ENCODE data around the gene PNO1. TPM values are rescaled to one million over a fixed set of nuclear protein-coding genes. Genes with fewer than 3 reads are reported as not detected.
"Not testable (repeated sequence)": the region's sequence is repeated elsewhere in the genome, so short reads cannot be mapped to it uniquely, and the experiment has no call there.

PNO1 gene
- total RNA-seq, 3 donors from 2014 or later (not counting 1 experiment from before 2014, with no cell fraction given), result 19.4 to 25.1 (median 25.0) TPM

GRCh38 chr2:68115965-68116364 is 41.7 kb upstream of the PNO1 start:
- H3K4me1 Mint-ChIP-seq, result peaks cover 23% of the 10 kb centered on the region in 2 donors
- no peaks in the 10 kb centered on the region for H3K36me3 Mint-ChIP-seq

GRCh38 chr2:68117922-68118321 is 39.8 kb upstream of the PNO1 start:
- H3K36me3 ChIP-seq (ENCODE audit: control insufficient read depth, insufficient read depth, low read length); intact Hi-C loops (cut with micrococcal nuclease); H3K27me3 ChIP-seq (ENCODE audit: control insufficient read depth, insufficient read depth, low read length); H3K9me3 ChIP-seq (ENCODE audit: control insufficient read depth, insufficient read depth, low read length); H3K27ac Mint-ChIP-seq; H3K4me3 Mint-ChIP-seq; H3K27me3 Mint-ChIP-seq (ENCODE audit: low read depth in 2 of 2); ATAC-seq; H3K9me3 Mint-ChIP-seq; H3K27ac ChIP-seq (ENCODE audit: low read length); H3K36me3 Mint-ChIP-seq; H3K4me3 ChIP-seq (ENCODE audit: low read length); DNase-seq: not testable (repeated sequence)
- 95% methylated on average over 2 of the region's 4 CpGs for WGBS (ENCODE audit: insufficient coverage)
- peaks cover 39 to 40% of the 10 kb centered on the region in 2 donors for H3K4me1 Mint-ChIP-seq
- H3K4me1 ChIP-seq (ENCODE audit: control insufficient read depth, insufficient read depth, low read length), result peaks cover 36% of the 10 kb centered on the region

More at GRCh38 chr2:68115965-68116364, 41.7 kb upstream of the PNO1 start:
- H3K27me3 Mint-ChIP-seq (ENCODE audit: low read depth in 2 of 2), result no peaks in the 10 kb centered on the region
- H3K9me3 ChIP-seq (ENCODE audit: control insufficient read depth, insufficient read depth, low read length), result no peaks in the 10 kb centered on the region
- H3K27ac Mint-ChIP-seq, result no peak overlapping the region
- H3K36me3 ChIP-seq (ENCODE audit: control insufficient read depth, insufficient read depth, low read length), result no peaks in the 10 kb centered on the region
- intact Hi-C loops (cut with micrococcal nuclease), result no loop called here
- 81% methylated on average over 3 of the region's 3 CpGs for WGBS (ENCODE audit: insufficient coverage)
- H3K4me1 ChIP-seq (ENCODE audit: control insufficient read depth, insufficient read depth, low read length), result peaks cover 22% of the 10 kb centered on the region
- H3K9me3 Mint-ChIP-seq, result no peaks in the 10 kb centered on the region
- H3K4me3 ChIP-seq (ENCODE audit: low read length), result no peak overlapping the region
- no peaks in the 10 kb centered on the region for H3K27me3 ChIP-seq (ENCODE audit: control insufficient read depth, insufficient read depth, low read length)
- H3K4me3 Mint-ChIP-seq, result no peak overlapping the region
- ATAC-seq (no peak), DNase-seq (no peak)
- H3K27ac ChIP-seq (ENCODE audit: low read length), result no peak overlapping the region
- TF ChIP-seq CTCF (IDR thresholded peaks at IDR 0.05), result no peak

GRCh38 chr2:68118816-68119215 is 38.9 kb upstream of the PNO1 start:
- intact Hi-C loops (cut with micrococcal nuclease), result no loop called here
- peaks cover 36% of the 10 kb centered on the region for H3K4me1 ChIP-seq (ENCODE audit: control insufficient read depth, insufficient read depth, low read length)
- Mint-ChIP-seq H3K4me3 (peak overlapping the region; percentile 31), H3K4me1 (peaks cover 39 to 40% of the 10 kb centered on the region in 2 donors), H3K36me3 (no peaks in the 10 kb centered on the region), H3K27me3 (ENCODE audit: low read depth in 2 of 2) (no peaks in the 10 kb centered on the region), H3K27ac (peak overlapping the region; percentile 92 to 98), H3K9me3 (no peaks in the 10 kb centered on the region)
- H3K27me3 ChIP-seq (ENCODE audit: control insufficient read depth, insufficient read depth, low read length), result no peaks in the 10 kb centered on the region
- H3K27ac ChIP-seq (ENCODE audit: low read length), result no peak overlapping the region
- H3K36me3 ChIP-seq (ENCODE audit: control insufficient read depth, insufficient read depth, low read length), result no peaks in the 10 kb centered on the region
- H3K4me3 ChIP-seq (ENCODE audit: low read length), result no peak overlapping the region
- DNase-seq, result no peak
- 66% methylated on average over 7 of the region's 7 CpGs for WGBS (ENCODE audit: insufficient coverage)
- H3K9me3 ChIP-seq (ENCODE audit: control insufficient read depth, insufficient read depth, low read length), result no peaks in the 10 kb centered on the region
- TF ChIP-seq CTCF (IDR thresholded peaks at IDR 0.05), result no peak
- no peak for ATAC-seq

- WGBS (ENCODE audit: insufficient coverage), result 86% methylated on average over 3 of the region's 5 CpGs
- H3K4me3 Mint-ChIP-seq, result no peak overlapping the region
- TF ChIP-seq CTCF (IDR thresholded peaks at IDR 0.05), result no peak
- no peaks in the 10 kb centered on the region for H3K9me3 Mint-ChIP-seq
- intact Hi-C loops (cut with micrococcal nuclease), result no loop called here
- H3K36me3 Mint-ChIP-seq, result no peaks in the 10 kb centered on the region
- Histone ChIP-seq H3K9me3 (ENCODE audit: control insufficient read depth, insufficient read depth, low read length) (no peaks in the 10 kb centered on the region), H3K27ac (ENCODE audit: low read length) (peak overlapping the region; percentile 58), H3K27me3 (ENCODE audit: control insufficient read depth, insufficient read depth, low read length) (no peaks in the 10 kb centered on the region), H3K36me3 (ENCODE audit: control insufficient read depth, insufficient read depth, low read length) (no peaks in the 10 kb centered on the region), H3K4me1 (ENCODE audit: control insufficient read depth, insufficient read depth, low read length) (peaks cover 36% of the 10 kb centered on the region), H3K4me3 (ENCODE audit: low read length) (no peak overlapping the region)
- peaks cover 39 to 40% of the 10 kb centered on the region in 2 donors for H3K4me1 Mint-ChIP-seq
- H3K27me3 Mint-ChIP-seq (ENCODE audit: low read depth in 2 of 2), result no peaks in the 10 kb centered on the region
- H3K27ac Mint-ChIP-seq, result peak overlapping the region; percentile 92 to 98
- no peak for ATAC-seq
- DNase-seq, result no peak
These were observed 38.2 kb upstream of the PNO1 start for GRCh38 chr2:68119504-68119903.

Data from natural killer cell (primary cell).